ENCODE measurements around the gene CCBE1.

The CCBE1 gene

DNA sequence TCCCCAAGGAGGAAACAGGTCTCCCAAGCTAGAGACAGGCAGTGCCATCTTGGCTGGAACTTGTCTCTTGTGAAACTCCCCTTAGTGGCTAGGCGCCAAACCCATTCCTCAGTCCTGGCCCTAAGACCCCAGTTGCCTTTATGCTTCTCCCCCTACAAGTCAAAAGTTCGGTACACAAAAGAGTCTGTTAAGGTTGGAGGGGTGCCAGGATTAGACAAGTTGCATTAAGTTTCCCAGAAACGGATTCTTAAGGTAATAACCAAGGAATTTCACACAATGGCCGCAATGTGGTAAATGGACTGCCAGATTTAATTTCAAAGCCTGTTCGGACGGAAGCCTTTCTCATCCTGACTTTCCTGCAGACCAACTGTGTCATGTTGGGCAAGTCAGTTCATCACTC, 80.7 kb downstream of the CCBE1 start:
- DNase-seq (ENCODE audit: low read depth) = no peak

DNA sequence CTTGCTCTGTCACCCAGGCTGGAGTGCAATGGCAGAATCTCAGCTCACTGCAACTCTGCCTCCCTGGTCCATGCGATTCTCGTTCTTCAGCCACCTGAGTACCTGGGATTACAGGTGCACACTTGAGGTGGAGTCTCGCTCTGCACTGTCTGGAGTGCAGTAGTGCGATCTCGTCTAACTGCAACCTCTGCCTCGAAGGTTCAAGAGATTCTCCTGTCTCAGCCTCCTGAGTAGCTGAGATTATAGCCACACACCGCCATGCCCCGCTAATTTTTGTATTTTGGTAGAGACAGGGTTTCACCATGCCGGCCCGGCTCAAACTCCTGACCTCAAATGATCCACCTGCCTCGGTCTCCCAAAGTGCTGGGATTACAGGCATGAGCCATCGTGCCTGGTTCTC, 83.3 kb downstream of the CCBE1 start:
- no peak for DNase-seq (ENCODE audit: low read depth)

DNA sequence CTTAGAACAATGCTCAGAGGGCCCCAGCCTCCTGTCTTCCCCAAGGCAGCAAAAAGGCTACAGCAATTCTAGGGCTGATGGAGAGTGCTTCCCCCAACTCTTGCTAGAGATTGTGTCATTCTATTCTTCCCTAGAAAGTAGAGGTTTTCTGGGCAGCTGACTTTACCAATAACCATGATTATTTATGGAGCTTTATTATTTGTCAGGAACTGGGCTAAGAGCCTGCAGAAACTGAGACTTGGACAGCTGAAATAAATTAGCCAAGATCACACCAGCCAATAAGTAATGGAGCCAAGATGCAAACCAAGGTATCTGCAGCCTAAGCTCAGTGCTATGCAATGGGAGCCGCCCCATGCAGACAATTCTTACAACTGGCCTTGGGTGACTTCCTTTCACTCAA, 84.8 kb downstream of the CCBE1 start:
- no peak for DNase-seq (ENCODE audit: low read depth)

DNA sequence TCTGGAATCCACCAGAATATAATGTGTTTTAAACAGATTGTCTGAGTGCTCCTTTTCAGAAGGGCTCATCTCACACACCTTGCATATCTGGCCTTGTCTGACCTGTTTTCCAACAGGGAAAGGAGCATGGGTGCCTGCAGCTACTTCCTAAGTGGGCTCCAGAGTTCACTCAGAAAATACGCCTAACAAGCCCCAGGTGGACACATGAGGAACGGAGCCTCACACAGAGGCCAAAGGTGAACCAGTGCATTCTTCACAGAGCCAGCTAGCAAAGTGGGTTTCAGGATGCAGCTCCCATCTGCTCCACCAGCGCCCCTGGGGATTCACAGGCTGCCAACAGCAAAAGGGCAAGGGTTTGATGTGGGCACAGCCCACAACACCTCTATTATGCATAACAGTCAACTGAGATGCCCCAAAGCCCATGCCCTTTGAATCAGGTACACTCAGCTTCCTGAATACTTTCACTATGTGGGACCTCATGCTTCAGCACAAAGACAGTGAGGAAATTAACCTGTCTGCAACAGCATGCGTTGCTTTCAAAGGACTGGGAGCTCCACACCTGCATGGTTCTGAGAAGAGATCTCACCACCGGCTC, 86.6 kb downstream of the CCBE1 start:
- no peak for DNase-seq (ENCODE audit: low read depth)

DNA sequence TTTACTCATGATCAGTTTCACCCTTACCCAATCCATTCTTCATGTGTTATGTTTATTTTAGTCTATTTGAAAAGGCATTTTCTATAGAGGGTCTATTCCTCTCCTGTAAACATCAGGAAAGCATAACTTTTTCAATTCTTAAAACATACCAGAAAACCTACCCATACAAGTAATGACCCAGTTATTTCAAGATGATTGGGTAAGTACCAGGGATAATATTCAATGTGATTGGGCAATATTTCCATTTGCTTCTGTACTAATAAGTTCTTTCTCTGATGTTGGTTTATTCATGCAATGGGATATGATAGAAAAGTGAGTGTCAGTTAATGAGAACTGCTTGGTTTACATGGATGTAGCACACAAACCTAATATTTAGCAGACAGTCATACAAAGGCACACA, 87.6 kb downstream of the CCBE1 start:
- no peak for DNase-seq (ENCODE audit: low read depth)

DNA sequence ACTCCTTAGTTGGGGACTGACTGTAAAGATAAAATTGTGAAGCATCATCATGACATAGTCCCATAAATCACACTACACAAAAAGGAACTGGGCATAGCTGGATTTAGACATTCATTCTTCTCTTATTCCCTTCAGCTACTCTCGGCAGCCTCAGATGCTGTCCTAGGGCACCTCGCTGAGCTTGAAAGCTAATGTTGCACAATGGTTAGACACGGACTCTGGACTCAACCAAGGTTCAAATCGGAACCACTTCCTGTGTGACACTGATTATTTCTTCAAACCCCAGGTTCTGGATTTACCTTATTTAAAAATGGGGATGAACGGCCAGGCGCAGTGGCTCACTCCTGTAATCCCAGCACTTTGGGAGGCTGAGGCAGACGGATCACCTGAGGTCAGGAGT, 89.8 kb downstream of the CCBE1 start:
- DNase-seq (ENCODE audit: low read depth) = no peak

DNA sequence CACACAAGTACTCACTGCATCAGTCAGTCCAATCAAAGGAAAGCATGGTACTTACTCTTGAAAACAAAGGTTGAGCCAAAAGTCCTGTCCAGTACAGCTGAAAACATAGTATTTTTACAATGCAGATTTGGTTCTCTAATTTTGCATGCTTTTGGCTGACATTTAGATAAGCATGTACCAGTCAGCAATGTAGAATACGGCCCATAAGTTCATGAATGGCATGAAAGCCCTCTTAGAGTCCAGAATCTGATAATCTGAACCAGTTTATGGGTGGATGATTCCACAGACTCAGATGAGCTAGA, 90.2 kb downstream of the CCBE1 start:
- no peak for DNase-seq (ENCODE audit: low read depth)

DNA sequence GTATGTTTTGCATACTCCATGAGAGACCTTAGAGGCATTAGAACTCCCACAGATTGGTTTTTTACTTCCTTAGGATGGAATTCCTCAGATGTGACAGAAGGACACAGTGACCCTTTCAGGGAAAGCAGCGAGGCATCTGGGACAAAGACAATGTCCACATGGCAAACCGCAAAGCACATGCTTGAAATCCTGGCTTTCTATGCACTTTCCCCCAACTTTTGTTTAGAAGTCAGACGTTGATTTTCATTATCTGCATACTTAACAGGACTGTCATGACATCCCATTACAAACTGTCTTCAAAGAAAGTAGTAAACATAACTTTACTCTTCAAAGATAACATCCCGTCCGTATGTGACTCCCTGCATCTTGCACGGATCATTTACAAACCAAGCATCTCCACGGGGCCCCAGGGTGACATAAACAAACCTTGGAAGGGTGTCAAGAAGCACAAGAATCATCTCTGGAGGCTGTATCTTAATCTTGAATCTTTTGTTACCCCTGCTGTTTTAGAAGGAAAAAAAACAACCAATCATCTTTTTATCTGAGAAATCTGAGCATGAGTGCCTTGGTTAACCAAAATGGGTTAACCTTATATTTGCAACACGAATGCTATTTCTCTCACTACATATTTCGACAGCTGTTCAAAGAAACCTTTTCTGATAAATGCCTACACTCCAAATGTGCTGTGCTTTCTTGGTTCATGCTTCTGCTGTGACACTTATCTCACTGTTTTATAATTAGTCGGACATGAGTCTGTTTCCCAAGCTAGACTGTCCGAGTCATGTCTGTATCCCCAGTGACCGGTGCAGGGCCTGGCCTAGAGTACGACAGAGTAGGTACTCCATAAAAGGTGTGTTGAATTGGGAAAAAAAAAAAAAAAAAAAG, 90.8 kb downstream of the CCBE1 start:
- DNase-seq (ENCODE audit: low read depth) = no peak

DNA sequence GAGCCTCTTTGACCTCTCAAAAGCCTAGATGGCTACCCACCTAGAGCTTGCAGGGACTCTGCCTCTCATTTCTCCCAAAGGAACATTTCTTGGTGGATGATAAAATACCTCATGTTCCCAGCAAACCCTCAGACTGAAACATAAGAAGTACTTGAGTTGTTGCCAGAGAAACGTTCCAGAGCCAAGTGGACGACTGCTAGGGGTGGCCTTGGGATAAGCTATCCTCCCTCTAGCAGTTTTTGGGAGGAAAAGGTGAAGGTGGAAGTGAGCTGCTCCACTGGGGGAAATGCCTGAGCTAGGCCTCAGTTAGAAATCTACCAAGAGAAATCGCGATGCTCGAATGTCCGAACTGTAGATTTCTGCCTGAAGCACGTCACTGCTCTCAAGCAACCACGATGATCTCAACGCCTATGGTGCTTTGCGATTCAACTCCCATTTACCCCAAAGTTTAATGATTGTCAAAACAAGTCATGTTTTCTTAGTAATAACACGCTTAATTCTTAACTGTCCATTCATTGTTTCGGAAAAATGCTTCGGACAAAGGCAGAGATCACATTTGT, 91.5 kb downstream of the CCBE1 start:
- DNase-seq (ENCODE audit: low read depth) = no peak

DNA sequence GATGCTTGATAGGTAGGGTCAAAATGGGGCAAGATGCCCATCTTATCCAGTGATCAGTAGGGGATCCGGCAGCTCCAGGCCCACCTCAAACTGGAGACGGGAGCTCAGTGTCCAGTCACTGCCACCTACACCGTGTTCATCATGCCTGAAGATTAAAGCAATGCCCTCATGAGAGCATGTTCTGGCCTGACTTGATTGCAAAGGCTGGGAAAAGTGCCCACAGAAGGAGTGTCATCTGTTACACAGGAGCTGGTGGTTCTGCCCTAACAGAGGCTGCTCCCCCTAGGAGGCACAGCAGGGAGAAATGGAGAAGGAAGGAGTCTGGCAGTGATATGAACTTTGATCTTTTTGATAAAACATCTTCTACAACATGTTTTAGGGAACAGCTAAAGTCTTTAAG, 92.3 kb downstream of the CCBE1 start:
- DNase-seq (ENCODE audit: low read depth) = no peak

DNA sequence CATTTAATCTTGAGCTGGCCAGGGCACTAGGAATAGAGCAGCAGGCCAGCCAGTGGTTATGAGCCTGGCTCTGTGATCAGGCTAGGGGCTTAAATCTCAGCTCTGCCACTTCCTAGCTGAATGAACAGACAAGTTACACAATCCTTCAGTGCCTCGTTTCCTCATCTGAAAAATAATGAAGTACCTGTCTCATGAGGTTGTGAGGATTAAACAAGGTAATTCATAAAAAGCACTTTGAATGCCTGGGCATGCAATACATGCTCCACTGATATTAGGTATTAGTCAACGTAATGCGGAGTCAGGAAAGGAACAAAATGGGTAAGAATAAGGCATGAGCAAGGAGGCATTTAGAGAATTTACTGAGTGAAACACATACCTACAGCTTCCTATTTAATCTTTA, 100.2 kb downstream of the CCBE1 start:
- no peak for DNase-seq (ENCODE audit: low read depth)

DNA sequence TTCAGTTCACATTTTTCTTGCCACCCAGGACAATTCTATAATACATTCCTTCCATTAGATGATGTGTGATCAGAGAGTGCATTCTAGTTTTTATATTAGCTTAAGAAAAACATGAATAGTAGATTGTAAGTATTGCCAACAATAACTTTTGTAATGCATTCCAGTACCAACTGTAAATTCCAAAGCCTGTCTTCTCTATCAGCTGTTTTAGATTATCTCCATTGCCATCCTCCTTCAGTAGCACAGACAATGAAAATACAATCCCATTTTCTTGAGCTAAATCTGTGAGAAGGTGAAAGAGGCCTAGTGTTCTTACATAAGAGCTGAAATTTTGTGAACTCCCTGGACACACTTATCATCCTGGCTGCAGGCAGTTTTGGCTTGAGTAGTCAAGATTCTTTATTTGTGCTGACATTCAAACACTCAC, 103.9 kb downstream of the CCBE1 start:
- no peak for DNase-seq (ENCODE audit: low read depth)

DNA sequence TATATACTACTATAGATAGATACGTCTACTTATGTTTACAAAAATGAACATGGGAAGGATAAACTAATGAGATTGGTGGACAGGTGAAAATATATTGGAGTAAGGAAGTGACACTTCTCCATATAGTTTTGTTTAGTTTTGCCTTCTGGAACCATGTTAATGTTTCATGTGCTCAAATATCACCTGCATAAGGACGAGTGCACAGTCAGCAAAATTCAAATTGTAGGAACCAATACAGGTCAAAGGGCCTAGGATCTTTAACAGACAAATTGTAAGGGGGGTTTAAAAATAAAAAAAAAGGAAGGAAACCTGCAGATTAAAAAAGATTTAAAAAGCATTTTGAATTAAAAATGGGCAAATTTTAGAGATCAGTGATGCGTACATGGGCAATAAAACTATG, 104.6 kb downstream of the CCBE1 start:
- no peak for DNase-seq (ENCODE audit: low read depth)

DNA sequence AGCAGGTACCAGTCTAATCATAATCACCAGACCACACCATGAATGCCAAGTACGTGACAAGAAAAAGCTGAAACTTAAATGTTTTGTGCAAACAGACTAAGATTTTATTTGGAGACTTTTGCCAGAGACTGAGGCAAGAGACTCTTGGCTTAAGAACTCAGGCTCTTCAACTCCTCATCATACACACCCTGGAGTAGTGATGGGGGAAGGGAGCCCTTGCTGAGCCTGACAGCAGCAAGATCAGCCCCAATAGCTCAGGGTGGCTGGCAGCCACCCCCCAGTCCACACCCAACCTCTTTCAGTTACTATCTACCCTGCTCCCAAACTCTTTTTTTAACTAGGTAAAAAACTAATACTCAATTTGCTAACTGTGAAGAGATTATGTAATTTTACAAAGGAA, 114.8 kb downstream of the CCBE1 start:
- no peak for DNase-seq (ENCODE audit: low read depth)

DNA sequence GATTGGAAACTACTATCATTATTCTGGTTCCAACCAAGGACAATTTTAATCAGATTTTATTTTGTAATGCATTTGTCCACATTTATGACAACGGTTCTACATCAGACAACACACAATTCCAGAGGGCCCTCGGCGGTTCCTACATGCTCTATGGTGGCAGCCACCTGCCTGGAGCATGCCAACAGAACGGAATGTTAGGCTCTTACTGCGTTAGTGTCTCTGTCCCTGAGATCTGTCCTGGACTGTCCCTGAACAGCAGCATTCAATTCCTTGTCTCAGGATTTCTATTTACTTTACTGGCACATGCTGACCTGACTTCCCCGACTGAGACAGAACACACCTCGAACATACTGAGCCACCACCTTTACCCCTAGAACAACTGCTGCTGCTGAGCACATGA, 117.7 kb downstream of the CCBE1 start:
- no peak for DNase-seq (ENCODE audit: low read depth)

DNA sequence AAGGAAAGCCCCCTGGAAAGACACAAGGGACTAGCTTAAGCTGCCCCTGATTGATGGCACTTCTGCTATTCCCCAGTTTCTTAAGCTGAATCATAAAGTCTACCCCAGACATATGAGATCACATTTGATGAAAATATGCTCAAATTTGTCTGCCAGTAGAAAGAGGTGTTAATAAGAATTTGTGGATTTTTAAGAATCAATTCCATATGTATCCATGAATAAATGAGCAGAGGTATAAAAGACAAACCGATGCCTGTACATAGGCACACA, 119.9 kb downstream of the CCBE1 start:
- no peak for DNase-seq (ENCODE audit: low read depth)

DNA sequence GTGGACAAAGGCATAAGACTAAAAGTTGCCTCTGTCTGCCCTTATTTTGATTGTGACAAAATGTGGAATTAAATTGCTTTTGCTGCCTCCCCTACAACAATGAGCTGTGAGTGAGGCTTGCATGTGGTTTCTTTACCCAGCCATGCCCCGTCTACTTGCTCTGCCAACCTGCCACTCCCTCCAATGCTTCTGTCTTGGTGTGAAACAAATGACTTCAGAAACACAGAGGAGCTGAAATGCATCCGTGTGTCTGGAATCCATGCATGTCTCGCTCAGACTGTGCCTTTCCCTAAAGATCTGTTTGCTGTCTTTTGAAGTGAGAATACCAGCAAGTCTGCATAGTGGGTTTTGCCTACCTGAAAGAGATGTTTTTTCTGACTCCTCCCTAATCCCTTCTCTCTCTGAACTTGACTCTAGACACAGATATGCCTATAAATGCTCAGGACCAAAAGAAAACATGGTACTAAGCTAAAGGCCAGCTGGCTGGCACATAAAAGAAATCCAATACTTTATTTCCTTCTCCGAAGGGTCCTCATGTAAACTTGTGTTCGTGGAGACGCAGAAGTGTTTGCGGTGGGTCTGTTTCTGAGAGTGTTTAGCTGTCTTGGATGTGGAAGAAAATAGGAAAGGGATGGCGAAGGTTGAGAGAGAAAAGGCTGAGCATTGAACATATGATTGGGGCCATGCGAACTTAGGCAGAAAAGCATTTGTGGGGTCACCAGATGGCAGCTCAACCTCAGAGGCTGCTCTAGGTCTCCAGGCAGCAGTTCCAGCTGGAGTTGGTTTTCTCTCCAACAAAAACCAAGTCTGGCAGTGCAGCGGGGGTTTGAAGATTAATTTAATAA, 120.5 kb downstream of the CCBE1 start:
- no peak for DNase-seq (ENCODE audit: low read depth)

DNA sequence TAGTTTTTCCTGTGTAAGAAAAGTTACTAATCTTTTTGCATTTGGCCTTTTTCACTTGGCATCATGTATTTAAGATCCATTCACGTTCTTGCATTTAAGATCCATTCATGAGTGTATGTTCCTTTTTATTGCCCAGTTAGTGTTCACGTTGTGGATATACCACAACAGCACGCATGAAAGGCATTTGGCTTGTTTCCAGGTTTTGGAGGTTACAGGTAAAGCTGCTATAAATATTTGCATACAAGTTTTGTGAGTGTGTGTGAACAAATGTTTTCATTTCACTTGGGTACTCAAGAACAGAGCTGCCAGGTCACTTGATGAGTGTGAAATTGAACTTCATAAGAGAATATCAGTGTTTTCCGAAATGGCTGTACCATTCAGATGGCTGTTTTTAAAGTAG, 121.2 kb downstream of the CCBE1 start:
- DNase-seq (ENCODE audit: low read depth) = no peak

DNA sequence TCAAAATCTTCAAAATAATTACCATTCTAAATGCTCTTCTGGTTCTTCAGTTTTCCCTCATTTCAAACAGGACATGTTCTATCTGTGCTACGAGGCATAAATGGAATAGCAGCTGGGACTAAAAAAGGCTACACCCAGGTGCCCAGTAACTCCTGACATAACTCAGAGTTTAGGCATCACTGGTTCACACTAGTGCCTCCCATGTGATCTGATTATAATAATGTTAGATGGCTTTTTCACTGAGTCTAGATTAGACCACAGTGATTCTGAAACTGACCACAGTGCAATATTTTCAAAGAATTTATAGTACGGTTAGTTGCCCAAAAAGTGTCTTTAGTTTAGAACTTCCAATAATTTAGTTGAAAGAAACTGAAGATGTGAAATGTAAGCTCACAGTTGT, 123.3 kb downstream of the CCBE1 start:
- DNase-seq (ENCODE audit: low read depth) = no peak

DNA sequence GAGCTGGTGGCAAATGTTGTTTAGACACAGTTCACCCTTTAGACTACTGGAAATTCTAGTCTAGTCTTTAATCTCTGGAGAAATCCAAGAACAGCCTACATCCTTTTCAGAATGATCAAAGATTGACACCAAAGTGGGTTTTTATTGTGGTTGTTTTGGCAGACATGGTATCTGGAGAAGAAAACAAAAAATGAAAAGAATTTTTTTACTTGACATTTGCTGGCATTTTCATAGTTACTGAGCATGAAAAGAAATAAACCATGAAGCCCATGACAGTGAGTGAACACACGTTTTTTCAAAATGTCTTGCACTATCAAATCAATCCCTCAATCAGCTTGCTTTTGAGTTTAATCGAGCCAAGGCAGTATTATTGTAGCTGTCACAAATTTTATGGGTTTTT, 125.3 kb downstream of the CCBE1 start:
- DNase-seq (ENCODE audit: low read depth) = no peak

DNA sequence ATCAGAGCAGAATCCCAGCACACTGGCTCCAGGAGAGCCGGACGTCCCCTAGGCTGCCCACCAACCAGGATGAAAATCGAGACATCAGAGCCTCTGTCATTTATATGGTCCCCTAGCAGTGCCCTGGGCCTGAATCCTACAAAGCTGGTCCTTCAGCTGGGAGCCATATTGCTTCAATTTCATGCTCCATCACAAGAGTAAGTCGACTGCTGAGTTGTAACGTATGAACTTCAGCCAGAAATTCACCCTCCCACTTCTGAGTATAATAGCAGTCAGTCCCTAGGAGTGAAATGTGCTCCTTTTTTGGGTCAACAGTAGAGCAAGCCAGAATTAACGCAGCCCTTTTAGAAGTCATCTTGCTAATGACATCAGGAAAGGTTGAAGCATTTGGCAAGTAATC, 126.4 kb downstream of the CCBE1 start:
- no peak for DNase-seq (ENCODE audit: low read depth)

DNA sequence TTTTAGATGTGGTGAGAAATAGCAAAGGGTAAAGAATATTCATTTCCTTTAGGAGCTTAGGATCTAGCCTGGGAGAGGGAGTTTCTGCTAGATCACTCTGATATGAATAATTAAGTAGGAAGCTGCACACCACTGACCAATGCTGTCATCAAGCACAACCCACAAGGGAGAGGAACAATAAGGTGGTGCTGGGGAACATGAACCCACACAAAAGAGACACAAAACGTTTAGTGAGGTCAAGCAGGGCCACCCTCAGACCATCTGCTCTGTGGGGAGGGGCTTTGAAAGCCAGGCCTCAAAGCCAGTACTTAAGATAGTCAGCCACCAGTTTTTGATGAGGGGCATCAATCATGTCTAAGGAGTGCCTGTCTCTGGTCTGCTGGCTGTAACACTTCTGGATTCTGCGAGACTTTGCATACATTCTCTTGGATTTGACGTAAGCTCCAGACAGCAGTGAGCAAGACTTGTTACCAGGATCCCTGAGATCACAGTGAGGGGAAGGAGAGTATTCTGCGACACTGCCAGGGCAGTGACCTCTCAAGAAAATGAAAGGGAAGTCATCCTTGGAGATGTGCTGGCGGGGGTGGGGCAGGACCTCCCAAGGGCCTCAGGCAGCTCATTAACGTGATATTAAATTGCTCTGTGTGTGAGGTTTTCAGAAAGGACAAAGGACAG, 127.0 kb downstream of the CCBE1 start:
- DNase-seq (ENCODE audit: low read depth) = no peak

DNA sequence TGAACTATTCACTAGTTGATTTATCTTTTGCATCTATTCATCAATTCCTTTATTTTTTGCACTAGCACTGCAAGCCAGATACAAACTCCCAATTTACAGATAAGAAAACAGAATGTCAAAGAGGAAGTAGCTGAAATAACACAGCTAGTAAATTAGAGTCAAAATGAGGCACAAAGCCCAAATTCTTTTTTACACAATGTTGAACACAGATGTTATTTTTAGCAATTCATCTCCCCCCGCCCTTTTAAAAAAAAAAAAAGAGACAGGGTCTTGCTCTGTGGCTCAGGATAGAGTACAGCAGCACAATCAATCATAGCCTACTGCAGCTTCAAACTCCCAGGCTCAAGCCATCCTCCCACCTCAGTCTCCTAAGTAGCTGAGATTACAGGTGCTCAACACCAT, 127.8 kb downstream of the CCBE1 start:
- DNase-seq (ENCODE audit: low read depth) = no peak

Data from CMK (cell line).